SK-N-SH (cell line): ENCODE measurements around the gene FBN2. TPM values are rescaled to one million over a fixed set of nuclear protein-coding genes. Genes with fewer than 3 reads are reported as not detected.

Experiments used
- CTCF ChIA-PET: fragments of 300-600, 350-600 bp; formaldehyde crosslinking; extraction: SDS; loops from one replicate; lab custom pipeline; 2021; lab: Yijun Ruan, JAX
- POLR2A ChIA-PET: fragments of 350-600 bp; sonication (Branson Sonifier 250); formaldehyde crosslinking; extraction: SDS; loops from one replicate; lab custom pipeline; 2020; ENCODE audit warnings: antibody characterized with exemption, inconsistent platforms; lab: Yijun Ruan, JAX
- DNase-seq: peaks from one replicate; pipeline ENCODE4 v3.0.0; 2012
- H2AFZ ChIP-seq: fragments of 200-600 bp; sonication (generic); 2 replicates; pipeline ENCODE4 v1.8.1; 2016; ENCODE audit warnings: antibody characterized with exemption, mild to moderate bottlenecking, low read depth
- H3F3A ChIP-seq: fragments of 200-600 bp; sonication (generic); replicated peaks from 2 replicates; pipeline ENCODE3; 2016; ENCODE audit warnings: antibody characterized with exemption, mild to moderate bottlenecking; ENCODE audit not compliant: insufficient read depth
- H3K27ac ChIP-seq, 2 experiments: fragments of 200-500 bp in 1 of 2; fragments of 200-600 bp in 1 of 2; sonication (Bioruptor generic) in 1 of 2; sonication (generic), shearing (Covaris generic) in 1 of 2; 2 replicates each; pipeline versions ENCODE4 v1.5.1 to v1.6.1; 2014 to 2016; ENCODE audit warnings: low read depth in 2 of 2, inconsistent platforms in 1 of 2, low read length in 1 of 2, mild to moderate bottlenecking in 1 of 2, mixed read lengths in 1 of 2
- H3K27me3 ChIP-seq: fragments of 200-600 bp; sonication (generic), shearing (Covaris generic); 2 replicates; pipeline ENCODE4 v1.6.1; 2016; ENCODE audit warnings: mixed run types; ENCODE audit not compliant: insufficient read depth
- H3K36me3 ChIP-seq, 2 experiments: fragments of 200-500 bp in 1 of 2; fragments of 200-600 bp in 1 of 2; sonication (Bioruptor generic) in 1 of 2; sonication (generic) in 1 of 2; replicated peaks in 1 of 2; 2 replicates each; pipeline versions ENCODE3 to v1.5.1; 2014 to 2016; ENCODE audit warnings: low read length in 1 of 2, mild to moderate bottlenecking in 1 of 2; ENCODE audit not compliant: insufficient read depth in 2 of 2, control insufficient read depth in 1 of 2
- H3K4me1 ChIP-seq, 2 experiments: fragments of 200-500 bp in 1 of 2; fragments of 200-600 bp in 1 of 2; sonication (Bioruptor generic) in 1 of 2; sonication (generic), shearing (Covaris generic) in 1 of 2; 2 replicates each; pipeline versions ENCODE4 v1.5.1 to v1.6.1; 2014 to 2016; ENCODE audit warnings: low read depth in 1 of 2, low read length in 1 of 2, mixed run types in 1 of 2; ENCODE audit not compliant: insufficient read depth in 2 of 2, control insufficient read depth in 1 of 2
- H3K4me2 ChIP-seq: fragments of 200-600 bp; sonication (generic), shearing (Covaris generic); 2 replicates; pipeline ENCODE4 v1.6.1; 2017; ENCODE audit warnings: mixed run types
- H3K4me3 ChIP-seq, 2 experiments: fragments of 200-500 bp in 1 of 2; fragments of 200-600 bp in 1 of 2; sonication (Bioruptor generic) in 1 of 2; sonication (generic), shearing (Covaris generic) in 1 of 2; 2 replicates each; pipeline versions ENCODE4 v1.5.1 to v1.8.1; 2014 to 2016; ENCODE audit warnings: low read depth in 2 of 2, inconsistent platforms in 1 of 2, low read length in 1 of 2, mild to moderate bottlenecking in 1 of 2, mixed read lengths in 1 of 2, moderate library complexity in 1 of 2
- H3K79me2 ChIP-seq: fragments of 200-600 bp; sonication (generic); 2 replicates; pipeline ENCODE4 v1.8.1; 2017; ENCODE audit warnings: mild to moderate bottlenecking; ENCODE audit not compliant: insufficient read depth
- H3K9ac ChIP-seq: fragments of 200-600 bp; sonication (generic); 2 replicates; pipeline ENCODE4 v1.6.1; 2017; ENCODE audit warnings: mixed run types
- H3K9me2 ChIP-seq: fragments of 200-600 bp; sonication (generic); 2 replicates; pipeline ENCODE4 v1.6.1; 2017; ENCODE audit warnings: mixed run types
- H3K9me3 ChIP-seq: fragments of 200-600 bp; sonication (generic); 2 replicates; pipeline ENCODE4 v1.6.1; 2017; ENCODE audit warnings: mixed run types, mild to moderate bottlenecking, moderate library complexity
- H4K20me1 ChIP-seq: fragments of 200-600 bp; sonication (generic); 2 replicates; pipeline ENCODE4 v1.6.1; 2017; ENCODE audit warnings: mild to moderate bottlenecking, mixed run types; ENCODE audit not compliant: insufficient read depth
- CHD2 ChIP-seq: fragments of 150-350 bp; IDR thresholded peaks from 2 replicates; pipeline ENCODE4 v1.6.1; 2018; ENCODE audit warnings: low read length; ENCODE audit not compliant: partially characterized antibody
- ELF1 ChIP-seq: IDR thresholded peaks from 2 replicates; pipeline ENCODE4 v1.4.0; 2012
- EP300 ChIP-seq, 2 experiments: IDR thresholded peaks; 2 replicates each; pipeline versions ENCODE4 v1.4.0 to v1.6.1; 2012; ENCODE audit warnings: borderline replicate concordance in 1 of 2, low read depth in 1 of 2, low read length in 1 of 2
- EZH2phosphoT487 ChIP-seq: fragments of 200-600 bp; sonication (generic); IDR thresholded peaks from 2 replicates; pipeline ENCODE4 v1.6.1; 2017; ENCODE audit warnings: low read depth, mixed run types, mild to moderate bottlenecking, antibody characterized with exemption, moderate library complexity, borderline replicate concordance
- FOSL2 ChIP-seq: IDR thresholded peaks from 2 replicates; pipeline ENCODE4 v1.4.0; 2012; ENCODE audit warnings: low read depth, mild to moderate bottlenecking, moderate library complexity, borderline replicate concordance
- FOXM1 ChIP-seq: IDR thresholded peaks from 2 replicates; pipeline ENCODE4 v1.4.0; 2012; ENCODE audit warnings: low read depth, mild to moderate bottlenecking
- GATA2 ChIP-seq: sonication (generic); formaldehyde crosslinking; IDR thresholded peaks from 2 replicates; pipeline ENCODE4 v1.5.0; 2020; ENCODE audit warnings: mild to moderate bottlenecking, missing genetic modification reagents
- JUND ChIP-seq: IDR thresholded peaks from 2 replicates; pipeline ENCODE4 v1.4.0; 2012
- MXI1 ChIP-seq: IDR thresholded peaks from 2 replicates; pipeline ENCODE4 v1.6.1; 2012; ENCODE audit warnings: mild to moderate bottlenecking, low read depth, low read length, improper control_type of control experiment
- NRF1 ChIP-seq: IDR thresholded peaks from 2 replicates; pipeline ENCODE4 v1.6.1; 2012; ENCODE audit warnings: low read depth, mild to moderate bottlenecking, low read length
- POLR2AphosphoS5 ChIP-seq: IDR thresholded peaks from 2 replicates; pipeline ENCODE4 v1.6.1; 2012; ENCODE audit warnings: low read depth, low read length
- SIN3A ChIP-seq: IDR thresholded peaks from 2 replicates; pipeline ENCODE4 v1.6.1; 2012; ENCODE audit warnings: low read depth, mild to moderate bottlenecking, low read length, moderate library complexity, borderline replicate concordance
- SMC3 ChIP-seq: IDR thresholded peaks from 2 replicates; pipeline ENCODE4 v1.6.1; 2012; ENCODE audit warnings: low read depth, low read length, improper control_type of control experiment
- TAF1 ChIP-seq: IDR thresholded peaks from 2 replicates; pipeline ENCODE4 v1.6.1; 2012; ENCODE audit warnings: low read depth, mild to moderate bottlenecking, low read length, moderate library complexity, borderline replicate concordance
- TEAD4 ChIP-seq: IDR thresholded peaks from 2 replicates; pipeline ENCODE4 v1.4.0; 2012; ENCODE audit warnings: mild to moderate bottlenecking, borderline replicate concordance; ENCODE audit not compliant: insufficient read depth
- WGBS: methylation state at CpG from one replicate; pipeline ENCODE4 v1.1.6; 2017; ENCODE audit warnings: low lambda C conversion rate; 5-methylcytosine and 5-hydroxymethylcytosine counted together
- polyA plus RNA-seq, 3 experiments: library from polyadenylated mRNA; depleted of rRNA; stranded (reverse); fragments of >200 nt; gene quantifications; 2 replicates each; pipeline ENCODE4 v1.2.3, GENCODE V29; 2012
- TF ChIP-seq, protein P1 (sequence below): IDR thresholded peaks from 2 replicates; pipeline ENCODE4 v1.4.0; 2012; ENCODE audit warnings: low read depth, borderline replicate concordance
- TF ChIP-seq, protein P2 (sequence below): IDR thresholded peaks from 2 replicates; pipeline ENCODE4 v1.6.1; 2012; ENCODE audit warnings: mild to moderate bottlenecking, low read depth, low read length, moderate library complexity
- TF ChIP-seq, protein P3 (sequence below): IDR thresholded peaks from 2 replicates; pipeline ENCODE4 v1.4.0; 2012; ENCODE audit warnings: low read depth

FBN2 gene
- polyA plus RNA-seq, 1 of the 3 experiments (the other 2 are of a cell fraction), result 2.2 TPM

DNA sequence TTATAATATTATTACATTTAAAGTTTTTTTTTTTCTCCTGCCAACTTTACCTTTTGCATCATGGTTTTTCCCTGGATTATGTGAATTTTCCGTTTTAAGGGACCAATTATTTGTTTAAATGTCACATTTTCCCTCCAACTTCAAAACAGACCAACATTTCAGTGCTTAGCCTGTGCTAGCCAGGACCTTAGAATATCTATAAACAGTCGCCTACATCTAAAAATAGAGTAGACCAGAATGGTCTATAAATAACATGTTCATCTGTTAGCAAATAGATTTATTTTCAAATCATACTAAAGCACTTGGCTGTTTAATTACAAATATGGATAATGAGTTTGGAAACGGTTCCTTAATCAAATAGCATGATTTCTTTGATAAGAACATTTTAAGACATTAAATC lies 192.0 kb downstream of the FBN2 start:
- Histone ChIP-seq H3K27ac (no peak overlapping the region), H3K4me2 (no peak overlapping the region)
- TF ChIP-seq CHD2, result no peak
- no peak for TF ChIP-seq POLR2AphosphoS5
- TF ChIP-seq, protein P1, sequence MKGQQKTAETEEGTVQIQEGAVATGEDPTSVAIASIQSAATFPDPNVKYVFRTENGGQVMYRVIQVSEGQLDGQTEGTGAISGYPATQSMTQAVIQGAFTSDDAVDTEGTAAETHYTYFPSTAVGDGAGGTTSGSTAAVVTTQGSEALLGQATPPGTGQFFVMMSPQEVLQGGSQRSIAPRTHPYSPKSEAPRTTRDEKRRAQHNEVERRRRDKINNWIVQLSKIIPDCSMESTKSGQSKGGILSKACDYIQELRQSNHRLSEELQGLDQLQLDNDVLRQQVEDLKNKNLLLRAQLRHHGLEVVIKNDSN, result no peak
- TF ChIP-seq TAF1, result no peak
- no peak for TF ChIP-seq JUND
- no peak for TF ChIP-seq ELF1
- TF ChIP-seq, protein P2, sequence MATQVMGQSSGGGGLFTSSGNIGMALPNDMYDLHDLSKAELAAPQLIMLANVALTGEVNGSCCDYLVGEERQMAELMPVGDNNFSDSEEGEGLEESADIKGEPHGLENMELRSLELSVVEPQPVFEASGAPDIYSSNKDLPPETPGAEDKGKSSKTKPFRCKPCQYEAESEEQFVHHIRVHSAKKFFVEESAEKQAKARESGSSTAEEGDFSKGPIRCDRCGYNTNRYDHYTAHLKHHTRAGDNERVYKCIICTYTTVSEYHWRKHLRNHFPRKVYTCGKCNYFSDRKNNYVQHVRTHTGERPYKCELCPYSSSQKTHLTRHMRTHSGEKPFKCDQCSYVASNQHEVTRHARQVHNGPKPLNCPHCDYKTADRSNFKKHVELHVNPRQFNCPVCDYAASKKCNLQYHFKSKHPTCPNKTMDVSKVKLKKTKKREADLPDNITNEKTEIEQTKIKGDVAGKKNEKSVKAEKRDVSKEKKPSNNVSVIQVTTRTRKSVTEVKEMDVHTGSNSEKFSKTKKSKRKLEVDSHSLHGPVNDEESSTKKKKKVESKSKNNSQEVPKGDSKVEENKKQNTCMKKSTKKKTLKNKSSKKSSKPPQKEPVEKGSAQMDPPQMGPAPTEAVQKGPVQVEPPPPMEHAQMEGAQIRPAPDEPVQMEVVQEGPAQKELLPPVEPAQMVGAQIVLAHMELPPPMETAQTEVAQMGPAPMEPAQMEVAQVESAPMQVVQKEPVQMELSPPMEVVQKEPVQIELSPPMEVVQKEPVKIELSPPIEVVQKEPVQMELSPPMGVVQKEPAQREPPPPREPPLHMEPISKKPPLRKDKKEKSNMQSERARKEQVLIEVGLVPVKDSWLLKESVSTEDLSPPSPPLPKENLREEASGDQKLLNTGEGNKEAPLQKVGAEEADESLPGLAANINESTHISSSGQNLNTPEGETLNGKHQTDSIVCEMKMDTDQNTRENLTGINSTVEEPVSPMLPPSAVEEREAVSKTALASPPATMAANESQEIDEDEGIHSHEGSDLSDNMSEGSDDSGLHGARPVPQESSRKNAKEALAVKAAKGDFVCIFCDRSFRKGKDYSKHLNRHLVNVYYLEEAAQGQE, result no peak
- no peak for TF ChIP-seq SIN3A
- TF ChIP-seq, all 33 proteins: peak for 0
- Histone ChIP-seq H3F3A (no peaks in the 10 kb centered on the region), H3K79me2 (no peaks in the 10 kb centered on the region), H3K4me1 (no peaks in the 10 kb centered on the region; a peak in 1 of 4 replicates), H3K36me3 (no peaks in the 10 kb centered on the region), H2AFZ (no peak overlapping the region), H3K4me3 (no peak overlapping the region), H3K9me2 (no peaks in the 10 kb centered on the region), H3K9me3 (no peaks in the 10 kb centered on the region), H3K9ac (no peak overlapping the region), H4K20me1 (no peaks in the 10 kb centered on the region), H3K27me3 (peaks cover 25% of the 10 kb centered on the region; the same call in 1 of the 2 replicates)
- CTCF ChIA-PET, result no interaction called here
- no peak for DNase-seq
- POLR2A ChIA-PET, result no interaction called here
- 8% methylated on average over 3 of the region's 3 CpGs for WGBS

- CTCF ChIA-PET, result no interaction called here
- Histone ChIP-seq H3K9ac (no peak overlapping the region), H4K20me1 (no peaks in the 10 kb centered on the region), H3K4me1 (no peaks in the 10 kb centered on the region; a peak in 1 of 4 replicates), H3K27ac (no peak overlapping the region), H3K79me2 (no peaks in the 10 kb centered on the region), H3K27me3 (peaks cover 25% of the 10 kb centered on the region; the same call in 1 of the 2 replicates), H3K9me2 (no peaks in the 10 kb centered on the region), H3K36me3 (no peaks in the 10 kb centered on the region), H3K4me3 (no peak overlapping the region), H3K4me2 (no peak overlapping the region), H3K9me3 (no peaks in the 10 kb centered on the region), H3F3A (no peaks in the 10 kb centered on the region), H2AFZ (no peak overlapping the region)
- no peak for DNase-seq
- POLR2A ChIA-PET, result no interaction called here
- TF ChIP-seq, protein P3, sequence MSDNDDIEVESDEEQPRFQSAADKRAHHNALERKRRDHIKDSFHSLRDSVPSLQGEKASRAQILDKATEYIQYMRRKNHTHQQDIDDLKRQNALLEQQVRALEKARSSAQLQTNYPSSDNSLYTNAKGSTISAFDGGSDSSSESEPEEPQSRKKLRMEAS, result no peak
- TF ChIP-seq, protein P1, result no peak
- TF ChIP-seq EP300 (IDR thresholded peaks at IDR 0.05; ENCODE audit: borderline replicate concordance in 1 of 2, low read depth in 1 of 2, low read length in 1 of 2) (no peak), TEAD4 (no peak), NRF1 (no peak), SIN3A (no peak), MXI1 (no peak), EZH2phosphoT487 (no peak), FOSL2 (no peak), SMC3 (no peak), TAF1 (no peak), FOXM1 (no peak), GATA2 (CRISPR knock-in tag) (no peak)
- WGBS, result 12% methylated on average over 13 of the region's 16 CpGs
Observed at GRCh38 chr5:128345247-128345646, 192.8 kb downstream of the FBN2 start.
